T follicular helper cell (primary cell): ENCODE measurements around the gene ACAD8.

Experiments
- DNase-seq: peaks from one replicate; pipeline ENCODE4 v3.0.0-alpha.2; 2020; ENCODE audit warnings: low read depth
- total RNA-seq, 2 experiments: gene quantifications; one replicate each; lab custom pipeline; 2026; lab: John Stamatoyannopoulos, UW

The ACAD8 gene
- 28.1 to 50.4 reads per million in 2 experiments for total RNA-seq

DNA sequence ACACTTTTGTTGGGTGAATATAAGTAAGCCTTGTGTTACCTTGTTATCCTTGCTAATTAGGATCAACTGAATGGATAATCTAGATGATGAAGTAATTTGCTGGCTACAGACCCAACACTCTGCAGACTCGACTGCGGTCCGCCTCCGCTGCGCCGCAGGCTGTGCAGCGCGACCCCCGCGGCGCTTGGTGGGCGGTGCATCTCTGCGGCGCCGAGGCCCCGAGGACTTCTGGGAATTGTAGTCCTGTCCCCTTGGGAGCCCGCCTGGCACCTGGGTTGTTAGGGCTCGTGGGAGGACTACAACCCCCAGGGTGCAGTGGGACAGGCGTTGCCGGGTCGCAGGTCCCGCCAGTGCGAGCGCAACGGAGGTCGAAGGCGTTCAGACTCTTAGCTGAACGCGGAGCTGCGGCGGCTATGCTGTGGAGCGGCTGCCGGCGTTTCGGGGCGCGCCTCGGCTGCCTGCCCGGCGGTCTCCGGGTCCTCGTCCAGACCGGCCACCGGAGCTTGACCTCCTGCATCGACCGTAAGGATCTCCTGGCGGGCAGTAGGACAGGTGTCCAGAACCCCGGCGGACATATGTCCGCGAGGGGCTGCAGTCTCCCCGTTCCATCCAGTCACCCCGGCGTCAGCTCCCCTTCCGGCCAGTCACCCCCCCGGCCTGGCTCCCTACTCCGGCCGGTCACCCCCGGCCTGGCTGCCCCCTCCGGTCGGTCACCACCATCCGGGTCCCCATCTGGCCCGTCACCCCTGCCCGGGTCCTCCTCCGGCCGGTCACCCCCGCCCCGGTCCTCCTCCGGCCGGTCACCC, at the start of gene ACAD8, which contains the start of gene THYN1:
Gene ACAD8 (plus strand): TSS at position 381 of the 806 bp plus-strand sequence. CDS start 33 bp downstream, at position 414.
Gene THYN1 (minus strand): TSS at position 165 of the 806 bp plus-strand sequence. CDS start 470 bp downstream, outside the sequence.
- peak; percentile 94 for DNase-seq

DNA sequence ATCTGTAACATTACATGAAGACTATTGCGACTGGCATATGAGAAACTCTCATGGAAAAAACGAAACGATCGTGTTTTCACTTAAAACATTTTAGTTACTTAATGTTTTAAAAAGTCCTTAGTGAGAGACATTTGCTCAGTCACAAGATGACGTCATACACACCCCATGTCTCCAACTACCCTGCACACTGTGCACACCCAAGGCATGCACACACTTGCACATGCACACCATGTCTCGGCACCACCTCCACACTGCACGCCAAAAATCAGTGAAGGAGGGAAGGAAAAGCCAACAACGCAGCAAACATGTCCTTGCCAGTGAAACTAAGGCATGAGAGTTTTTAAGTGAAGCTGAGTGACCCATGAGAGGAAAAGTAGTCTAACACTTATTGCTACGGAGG, 47.6 kb upstream of the ACAD8 start:
- DNase-seq: no peak

DNA sequence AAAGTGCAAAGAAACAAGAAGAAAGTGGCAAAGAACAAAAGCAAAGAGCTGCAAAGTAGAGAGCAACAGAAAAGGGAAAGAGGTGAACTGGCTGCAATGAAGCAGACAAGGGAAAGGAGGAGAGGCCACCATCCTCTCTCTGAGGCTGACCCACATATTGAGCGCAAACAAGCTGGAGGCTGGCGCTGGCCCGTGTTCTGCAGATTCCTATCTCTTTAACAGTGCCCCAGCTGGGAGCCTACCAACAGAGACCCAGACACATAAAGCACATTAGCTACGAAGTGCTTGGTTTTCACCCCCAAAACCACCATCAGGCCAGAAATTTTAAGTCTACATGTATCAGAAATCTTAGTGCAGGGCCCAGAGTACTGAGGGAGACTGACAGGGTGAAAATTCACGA, 47.2 kb upstream of the ACAD8 start:
- DNase-seq: no peak

DNA sequence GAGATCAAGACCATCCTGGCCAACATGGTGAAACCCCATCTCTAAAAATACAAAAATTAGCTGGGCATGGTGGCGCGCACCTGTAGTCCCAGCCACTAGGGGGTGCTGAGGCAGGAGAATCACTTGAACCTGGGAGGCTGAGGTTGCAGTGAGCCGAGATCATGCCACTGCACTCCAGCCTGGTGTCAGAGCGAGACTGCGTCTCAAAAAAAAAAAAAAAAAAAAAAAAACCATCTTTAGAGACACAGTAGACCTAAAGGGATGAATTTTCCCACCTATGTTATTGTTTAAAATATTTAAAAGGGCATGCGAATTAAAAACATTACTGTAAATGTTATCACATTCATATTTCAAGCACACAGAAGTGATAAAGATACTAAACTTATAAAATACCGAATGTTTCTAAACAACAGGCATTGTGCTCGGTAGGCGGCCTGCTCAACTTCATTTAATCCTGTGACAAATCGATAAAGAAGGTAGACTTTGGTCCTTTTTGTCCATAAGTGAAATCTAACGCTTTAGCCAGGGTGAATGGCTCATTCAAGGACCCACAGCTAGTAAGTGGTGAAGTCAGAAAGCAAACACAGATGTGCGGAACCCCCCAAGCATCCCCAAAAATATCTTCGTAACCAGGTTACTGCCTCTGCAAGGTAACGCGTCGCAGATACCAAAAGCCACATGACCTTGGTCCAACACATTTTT, 45.7 kb upstream of the ACAD8 start:
- DNase-seq: peak; percentile 49

DNA sequence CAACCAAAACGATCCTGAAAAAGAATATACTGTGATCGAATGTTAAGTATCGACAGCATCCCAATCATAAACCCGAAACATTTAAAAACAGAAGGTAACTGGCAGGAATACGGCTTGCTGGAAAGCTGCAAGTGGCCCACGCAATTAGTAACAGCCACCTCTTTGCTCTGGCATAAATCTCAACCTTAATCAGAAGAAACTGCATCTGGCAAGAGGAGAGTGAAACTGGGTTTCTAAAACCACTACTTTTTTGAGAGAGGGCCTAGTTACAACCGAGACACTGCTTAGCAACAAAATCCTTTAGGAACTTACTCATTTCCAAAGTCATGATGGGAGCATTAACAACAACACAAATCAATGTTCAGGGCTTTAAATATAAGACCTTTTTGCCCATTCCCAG, 37.5 kb upstream of the ACAD8 start:
- no peak for DNase-seq

DNA sequence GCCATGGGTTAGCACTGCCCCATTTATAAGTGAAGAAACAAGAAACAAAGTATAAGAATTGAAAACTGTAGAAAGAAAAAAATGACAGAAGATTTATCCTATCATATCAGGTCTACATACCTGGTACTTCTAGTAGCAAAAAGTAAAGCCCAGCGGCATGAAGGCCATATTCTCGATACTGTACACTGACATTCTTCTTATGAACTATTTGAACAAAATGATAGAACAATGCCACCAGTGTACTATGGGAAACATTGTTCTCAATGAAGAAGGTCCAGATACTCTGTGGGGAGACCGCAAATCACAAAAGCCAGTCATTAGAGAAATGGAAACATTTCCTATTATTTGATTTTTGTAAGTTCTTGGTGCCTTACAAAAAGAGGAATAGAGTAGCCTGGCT, 36.6 kb upstream of the ACAD8 start:
- DNase-seq: no peak

DNA sequence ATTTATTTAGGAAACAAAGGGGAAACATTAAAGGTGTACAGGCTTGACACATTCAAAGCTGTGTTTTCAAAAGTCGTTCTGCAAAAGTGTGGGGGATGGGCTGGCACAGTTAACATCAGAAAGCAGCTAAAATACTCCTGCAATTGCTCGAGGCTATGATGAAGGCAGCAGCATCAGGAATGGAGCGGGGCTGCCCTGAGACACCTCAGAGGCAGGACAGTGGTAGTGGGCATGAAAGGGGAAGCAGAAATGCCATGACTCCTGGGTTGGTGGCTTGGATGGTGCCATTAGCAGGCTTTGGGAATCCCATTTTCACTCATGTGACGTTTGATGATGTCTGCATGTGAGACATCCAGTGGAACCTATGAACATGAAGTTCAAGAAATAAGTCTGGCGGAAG, 30.2 kb upstream of the ACAD8 start:
- no peak for DNase-seq

DNA sequence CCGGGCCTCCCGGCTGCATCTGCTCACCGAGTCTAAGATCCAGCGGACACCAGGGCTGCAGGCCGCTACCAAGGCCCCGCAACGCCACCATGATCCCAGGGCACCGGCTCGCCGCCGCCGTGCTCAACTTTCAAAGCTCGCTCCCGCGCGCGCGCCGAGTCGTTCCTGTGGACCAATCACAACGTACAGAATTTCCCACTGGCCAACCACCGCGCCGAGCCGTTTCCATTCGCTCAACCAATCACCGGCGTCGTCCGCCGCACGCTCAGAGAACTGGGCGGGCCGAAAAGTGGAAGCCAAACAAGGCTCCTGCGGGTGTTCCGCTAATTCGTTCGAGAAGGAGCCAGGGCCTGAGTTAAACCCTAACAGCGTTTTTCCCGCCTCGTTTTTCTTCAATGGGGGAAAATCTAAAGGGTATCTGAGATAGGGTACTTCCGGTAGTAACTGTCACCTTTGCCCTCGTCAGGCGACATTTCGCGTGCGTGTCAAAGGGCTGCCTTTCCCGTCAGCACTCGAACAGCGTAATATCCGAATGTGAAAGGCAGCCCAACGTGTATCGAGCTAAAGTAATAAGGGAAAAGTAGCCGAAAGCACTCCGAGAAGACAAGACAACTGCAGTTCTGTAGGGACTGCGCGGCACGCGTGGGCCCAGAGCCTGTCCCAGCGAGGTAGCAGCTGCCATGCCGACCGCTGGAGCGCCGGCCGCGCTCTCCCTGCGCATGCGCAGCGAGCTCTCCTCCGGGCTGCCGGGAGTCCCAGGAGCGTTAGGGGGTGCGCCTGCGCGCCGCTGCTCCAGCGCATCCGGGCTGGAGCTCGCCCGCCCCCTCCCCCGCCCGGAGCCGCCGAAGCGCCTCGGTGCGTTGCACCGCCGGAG, 29.3 kb upstream of the ACAD8 start, which contains the start of the genes NCAPD3 and VPS26B:
Gene NCAPD3 (minus strand): TSS at position 132 of the 874 bp plus-strand sequence. CDS start 41 bp downstream, at position 91.
Gene VPS26B (plus strand): TSS at position 836 of the 874 bp plus-strand sequence. CDS start 452 bp downstream, outside the sequence.
- peak; percentile 93 for DNase-seq

DNA sequence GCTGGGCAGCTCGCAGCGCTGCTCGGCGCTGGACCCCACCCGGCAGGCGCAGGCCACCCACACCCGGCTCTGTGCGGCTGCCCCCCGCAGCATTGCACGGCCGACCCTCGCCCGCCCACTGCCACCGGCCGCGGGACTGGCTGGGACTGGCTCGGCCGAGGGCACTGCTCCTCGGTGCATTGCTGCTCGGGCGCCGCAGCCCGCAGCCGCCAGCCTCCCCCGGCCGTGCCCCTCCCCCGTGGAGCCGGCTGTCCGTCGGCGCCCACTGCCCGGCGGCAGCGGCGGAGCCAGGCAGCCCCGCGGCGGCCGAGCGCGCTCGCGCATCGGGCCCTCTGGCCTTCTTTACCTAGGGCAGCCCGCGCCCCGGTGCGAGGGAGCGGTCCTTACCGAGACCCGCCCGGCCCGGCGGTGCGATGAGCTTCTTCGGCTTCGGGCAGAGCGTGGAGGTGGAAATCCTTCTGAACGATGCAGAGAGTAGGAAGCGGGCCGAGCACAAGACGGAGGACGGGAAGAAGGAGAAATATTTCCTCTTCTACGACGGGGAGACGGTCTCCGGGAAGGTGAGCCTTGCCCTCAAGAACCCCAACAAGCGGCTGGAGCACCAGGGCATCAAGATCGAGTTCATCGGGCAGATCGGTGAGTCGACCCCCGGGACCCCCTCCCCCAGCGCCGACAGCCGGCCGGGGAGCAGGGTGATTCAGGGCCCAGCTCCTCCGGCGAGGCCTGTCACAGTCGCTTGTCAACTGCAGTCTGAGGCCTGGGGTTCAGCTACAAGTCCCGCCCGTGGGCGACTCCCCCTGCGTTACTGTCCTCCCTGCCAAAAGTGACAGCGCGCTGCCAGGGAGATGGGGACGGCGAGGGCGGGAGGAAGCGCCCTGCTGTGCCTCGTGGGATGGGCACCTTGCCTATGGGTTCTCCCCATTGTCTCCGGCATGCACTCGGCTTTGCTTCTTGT, 28.4 kb upstream of the ACAD8 start:
- DNase-seq: peak; percentile 31

DNA sequence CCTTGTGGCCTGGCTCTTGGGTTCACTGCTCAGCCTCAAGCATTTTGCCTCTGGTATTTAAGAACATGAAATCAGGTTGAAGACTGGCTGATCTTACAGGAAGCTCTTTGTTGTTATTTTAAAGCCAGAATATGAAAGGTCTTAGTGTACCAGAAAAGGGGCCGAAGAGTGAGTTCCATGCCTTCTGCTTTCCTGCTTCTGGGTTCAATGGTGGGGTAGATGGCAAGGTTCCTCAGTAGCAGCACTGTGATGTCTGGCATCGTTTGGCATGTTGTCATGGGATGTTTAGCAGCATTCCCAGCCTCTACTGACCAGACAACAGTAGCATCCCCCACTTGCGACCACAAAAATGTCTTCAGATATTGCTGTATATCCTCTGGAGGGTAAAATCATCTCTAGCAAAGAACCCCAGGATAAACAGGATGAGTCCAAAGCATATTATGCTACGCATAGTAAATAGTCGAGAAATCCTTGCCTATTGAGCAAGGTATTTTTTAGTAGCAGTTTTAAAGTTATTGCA, 26.5 kb upstream of the ACAD8 start:
- DNase-seq: no peak

DNA sequence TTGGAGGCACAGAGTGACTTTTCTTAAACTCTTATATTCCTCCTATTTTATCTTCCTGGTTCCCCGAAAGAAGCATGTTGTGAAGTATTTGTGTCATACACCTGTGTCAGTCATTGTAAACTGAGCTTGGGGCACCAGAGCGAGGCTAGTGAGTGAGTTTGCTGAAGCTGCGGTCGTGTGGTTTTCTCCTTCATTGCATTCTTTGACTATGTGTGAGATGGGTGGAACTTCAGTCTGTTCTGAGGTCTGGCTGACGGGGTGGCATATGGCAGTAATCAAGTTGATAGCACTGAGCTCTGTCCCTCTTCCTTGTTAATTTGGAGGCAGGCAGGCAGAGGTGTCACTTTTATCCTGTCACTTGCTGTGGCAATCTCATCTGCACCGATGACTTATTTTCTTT, 24.7 kb upstream of the ACAD8 start:
- no peak for DNase-seq

DNA sequence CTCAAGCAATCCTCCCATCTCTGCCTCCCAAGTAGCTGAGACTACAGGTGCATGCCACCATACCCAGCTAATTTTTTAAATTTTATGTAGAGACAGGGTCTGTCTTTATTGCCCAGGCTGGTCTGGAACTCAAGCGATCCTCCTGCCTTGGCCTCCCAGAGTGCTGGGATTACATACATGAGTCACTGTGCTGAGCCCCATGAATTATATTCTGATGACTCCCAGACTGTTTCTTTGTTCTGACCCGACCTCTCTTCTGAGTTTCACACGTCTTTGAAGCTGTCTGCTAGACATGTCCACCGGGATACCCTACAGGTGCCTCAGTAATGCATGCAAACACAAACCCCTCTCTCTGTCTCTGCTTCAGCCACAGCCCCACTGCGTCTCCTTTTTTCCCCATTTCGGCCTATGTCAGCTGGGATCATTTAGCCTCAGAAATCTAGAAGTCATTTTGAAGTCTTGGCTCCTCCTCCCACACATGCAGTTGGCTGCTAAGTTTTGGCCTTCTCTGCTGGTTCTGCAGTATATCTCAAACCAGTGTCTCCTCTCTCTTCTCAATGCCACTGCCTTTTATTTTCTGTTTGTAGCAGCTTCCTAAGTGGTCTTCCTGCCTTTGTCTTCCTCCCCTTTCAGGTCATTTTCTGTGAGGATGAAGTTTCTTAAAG, 24.1 kb upstream of the ACAD8 start:
- DNase-seq: no peak

DNA sequence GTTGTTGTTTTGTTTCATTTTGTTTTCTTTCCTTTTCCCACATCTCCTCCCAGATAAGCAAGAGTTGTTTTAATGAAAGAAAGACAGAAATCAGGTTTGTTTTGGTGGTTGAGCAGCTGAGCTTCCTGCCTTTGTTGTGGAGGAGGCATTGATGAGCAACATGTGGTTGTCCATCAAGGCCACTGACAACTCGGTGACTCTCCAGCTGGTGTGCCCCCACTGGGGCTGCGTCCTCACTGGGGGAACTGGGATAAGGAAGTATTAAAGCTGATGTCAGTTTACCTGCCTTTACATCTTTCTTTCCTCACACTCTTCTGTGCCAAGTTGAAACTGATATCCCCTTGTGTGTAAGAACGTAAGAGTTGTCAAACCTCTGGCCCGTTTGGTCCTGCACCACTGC, 23.0 kb upstream of the ACAD8 start:
- no peak for DNase-seq

DNA sequence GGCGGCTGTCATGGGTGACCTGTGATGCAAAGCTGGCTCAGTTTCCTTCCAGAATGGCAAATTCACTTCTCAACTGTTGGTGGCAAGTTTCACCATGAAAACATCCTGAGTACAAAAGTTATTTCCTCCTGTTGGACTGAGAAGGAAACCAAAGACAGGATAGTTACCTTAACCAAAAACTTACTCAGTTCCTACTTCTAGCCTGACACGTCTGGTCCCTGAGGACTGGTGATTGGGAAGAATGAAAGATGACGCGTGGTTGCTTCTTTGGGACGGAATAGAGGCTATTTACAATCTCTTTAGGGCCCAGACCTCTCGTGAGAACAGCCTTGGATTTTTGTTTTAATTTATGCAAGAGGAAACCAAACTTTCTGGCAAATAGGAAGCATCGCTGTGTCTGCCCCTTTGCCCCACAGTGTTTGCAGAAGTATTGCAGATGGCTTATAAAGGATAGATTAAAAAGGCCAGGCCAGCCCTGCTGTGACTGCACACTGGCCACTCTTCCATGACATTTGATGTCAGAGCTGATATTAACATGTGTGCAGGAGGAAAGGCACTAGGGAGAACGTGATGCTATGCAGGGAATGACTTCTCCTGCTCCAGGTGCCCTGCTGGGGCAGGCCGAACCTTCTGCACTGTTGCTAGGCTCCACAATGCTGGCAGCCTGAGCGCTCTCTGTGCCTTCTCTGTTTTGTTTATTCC, 21.3 kb upstream of the ACAD8 start:
- DNase-seq: no peak

DNA sequence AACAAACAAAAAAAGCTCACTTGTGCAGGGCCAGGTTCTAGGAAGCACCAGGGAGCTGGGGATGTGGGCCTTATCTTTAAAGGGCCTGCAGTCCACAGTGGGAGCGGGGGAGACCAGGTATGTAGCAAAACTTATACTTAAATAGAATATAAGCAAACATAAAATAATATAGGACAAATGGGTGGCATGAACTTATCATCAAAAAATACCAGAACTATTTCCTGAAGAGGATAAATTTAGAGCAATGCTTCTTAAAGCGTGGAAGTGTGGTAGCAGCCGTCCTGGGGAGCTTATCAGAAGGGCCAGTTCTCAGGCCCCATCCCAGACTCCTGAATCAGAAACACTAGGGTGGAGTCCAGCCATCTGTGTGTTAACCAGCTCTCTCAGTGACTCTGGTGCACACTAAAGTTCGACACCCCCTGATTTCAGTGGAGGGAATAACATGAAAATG, 19.6 kb upstream of the ACAD8 start:
- DNase-seq: no peak

DNA sequence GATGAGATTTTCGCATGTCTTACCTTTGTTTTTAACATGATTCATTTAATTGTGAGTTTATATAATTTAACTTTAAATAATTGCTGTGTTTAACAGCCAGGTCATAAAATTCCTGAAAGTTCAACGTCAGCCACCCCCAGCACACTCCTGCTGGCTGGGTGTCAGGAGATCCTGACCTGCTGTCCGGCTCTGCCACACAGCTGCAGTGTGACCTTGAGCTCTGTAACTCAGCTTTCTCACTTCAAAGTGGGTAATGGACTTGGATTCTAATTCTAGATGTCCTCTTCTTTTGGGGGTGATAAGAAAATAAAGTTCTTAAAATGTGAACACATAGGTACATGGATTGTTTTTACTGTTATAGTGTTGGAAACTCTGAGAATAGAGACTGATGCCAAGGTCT, 18.0 kb upstream of the ACAD8 start:
- no peak for DNase-seq

DNA sequence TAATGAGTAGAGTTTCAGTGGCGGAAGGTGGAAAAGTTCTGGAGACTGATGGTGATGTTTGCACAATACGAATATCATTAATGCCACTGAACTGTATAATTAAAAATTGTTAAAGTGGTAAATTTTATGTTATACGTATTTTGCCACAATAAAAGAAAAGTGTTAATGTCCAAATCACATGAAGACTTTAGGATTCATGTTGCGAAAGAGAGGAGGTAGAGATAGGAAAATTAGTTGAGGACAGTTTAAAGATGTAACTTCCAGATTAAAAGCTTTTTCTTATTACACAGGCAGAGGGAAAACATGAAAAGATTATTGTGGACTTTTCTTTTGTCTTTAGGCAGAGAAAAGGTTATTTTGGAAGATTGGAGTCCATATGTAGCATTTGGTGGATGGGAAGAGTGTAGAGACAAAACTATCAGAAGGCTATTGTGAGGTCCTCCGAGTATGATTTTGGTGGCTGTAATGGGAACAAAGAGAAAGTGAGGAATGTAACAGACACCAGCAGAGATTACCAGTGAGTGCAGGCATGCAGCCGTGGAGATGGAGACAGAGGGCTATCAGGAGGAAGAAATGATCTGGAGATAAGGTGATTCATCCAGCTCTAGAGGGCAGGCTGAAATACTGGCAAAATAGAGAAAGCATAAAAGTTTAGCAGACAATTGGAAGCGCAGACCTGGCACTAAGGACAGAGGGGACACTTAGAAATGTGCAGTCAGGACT, 16.4 kb upstream of the ACAD8 start:
- no peak for DNase-seq

DNA sequence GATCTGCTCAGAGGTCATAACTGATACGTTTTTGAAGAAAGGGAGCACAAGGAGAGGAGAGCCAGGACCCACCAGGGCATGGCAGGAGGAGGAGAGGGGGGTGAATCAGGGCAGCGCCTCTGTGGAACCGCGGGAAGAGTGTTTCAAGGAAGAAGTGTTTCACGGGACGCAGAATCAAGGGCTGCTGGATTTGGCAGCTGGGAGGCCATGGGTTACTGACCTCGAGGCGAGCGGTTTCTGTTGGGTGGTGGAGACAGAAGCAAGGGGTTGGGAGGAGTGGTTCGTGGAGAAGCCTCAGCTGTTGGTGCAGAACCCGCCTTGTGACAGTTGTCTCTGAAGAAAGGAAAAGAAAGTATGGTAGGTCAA, 15.8 kb upstream of the ACAD8 start:
- no peak for DNase-seq

DNA sequence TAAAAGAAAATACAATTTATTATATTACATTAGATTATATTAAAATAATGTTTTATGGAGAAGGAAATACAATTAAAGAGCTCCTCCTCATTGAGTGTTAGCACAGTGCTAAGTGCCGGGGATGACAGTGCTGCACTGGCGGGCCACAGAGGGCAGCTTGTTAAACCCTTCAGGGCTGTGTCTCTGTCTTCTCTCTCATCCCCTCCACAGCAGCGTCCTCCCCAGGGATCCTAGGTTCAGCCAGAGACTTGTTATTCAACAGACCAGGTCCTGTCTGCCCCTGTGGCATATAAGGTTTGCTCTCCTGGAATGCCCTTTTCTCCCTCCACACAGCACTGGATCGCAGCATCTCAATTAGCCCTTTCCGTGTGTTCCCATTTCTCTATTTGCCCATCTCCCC, 14.4 kb upstream of the ACAD8 start:
- no peak for DNase-seq
